Subcutaneous adipose tissue (tissue), 4 donors: ENCODE measurements around the gene NFAM1. TPM values are rescaled to one million over a fixed set of nuclear protein-coding genes. Genes with fewer than 3 reads are reported as not detected.

ENCODE experiments used
- total RNA-seq, 4 donors: library from RNA; depleted of rRNA; stranded (reverse); fragments of >200 nt; gene quantifications; one replicate each; pipeline ENCODE4 v1.1.0, GENCODE V29; 2016
- TF ChIP-seq, protein P1 (sequence below): fragments of 450-650 bp; IDR thresholded peaks from one replicate; pipeline ENCODE4 v1.5.1; 2016; ENCODE audit warnings: low read depth, mild to moderate bottlenecking, control low read depth, antibody characterized with exemption, moderate library complexity

The NFAM1 gene
- total RNA-seq, 4 donors from 2014 or later, result 2.6 to 10.9 (median 5.8) TPM

DNA sequence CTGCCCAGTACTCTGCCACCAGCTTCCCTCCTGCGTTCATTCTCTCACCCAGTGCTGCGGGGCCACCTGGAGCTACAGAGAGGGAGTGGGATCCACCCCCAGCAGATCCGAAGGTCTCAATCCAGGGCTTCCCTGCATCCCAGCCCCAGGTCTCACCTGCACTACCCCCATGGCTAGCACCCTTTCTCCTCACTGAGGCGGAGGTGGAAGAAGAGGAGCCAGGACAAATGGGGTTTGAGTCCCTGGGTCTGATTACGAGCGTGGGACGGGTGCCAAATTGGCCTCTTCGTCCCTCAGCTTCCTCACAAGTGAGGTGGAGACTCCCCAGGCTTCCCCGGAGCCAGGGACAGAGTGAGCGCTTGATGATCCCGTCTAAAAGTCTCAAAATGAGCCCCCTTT lies 64.2 kb downstream of the NFAM1 start:
- TF ChIP-seq, protein P1, sequence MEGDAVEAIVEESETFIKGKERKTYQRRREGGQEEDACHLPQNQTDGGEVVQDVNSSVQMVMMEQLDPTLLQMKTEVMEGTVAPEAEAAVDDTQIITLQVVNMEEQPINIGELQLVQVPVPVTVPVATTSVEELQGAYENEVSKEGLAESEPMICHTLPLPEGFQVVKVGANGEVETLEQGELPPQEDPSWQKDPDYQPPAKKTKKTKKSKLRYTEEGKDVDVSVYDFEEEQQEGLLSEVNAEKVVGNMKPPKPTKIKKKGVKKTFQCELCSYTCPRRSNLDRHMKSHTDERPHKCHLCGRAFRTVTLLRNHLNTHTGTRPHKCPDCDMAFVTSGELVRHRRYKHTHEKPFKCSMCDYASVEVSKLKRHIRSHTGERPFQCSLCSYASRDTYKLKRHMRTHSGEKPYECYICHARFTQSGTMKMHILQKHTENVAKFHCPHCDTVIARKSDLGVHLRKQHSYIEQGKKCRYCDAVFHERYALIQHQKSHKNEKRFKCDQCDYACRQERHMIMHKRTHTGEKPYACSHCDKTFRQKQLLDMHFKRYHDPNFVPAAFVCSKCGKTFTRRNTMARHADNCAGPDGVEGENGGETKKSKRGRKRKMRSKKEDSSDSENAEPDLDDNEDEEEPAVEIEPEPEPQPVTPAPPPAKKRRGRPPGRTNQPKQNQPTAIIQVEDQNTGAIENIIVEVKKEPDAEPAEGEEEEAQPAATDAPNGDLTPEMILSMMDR, result no peak

DNA sequence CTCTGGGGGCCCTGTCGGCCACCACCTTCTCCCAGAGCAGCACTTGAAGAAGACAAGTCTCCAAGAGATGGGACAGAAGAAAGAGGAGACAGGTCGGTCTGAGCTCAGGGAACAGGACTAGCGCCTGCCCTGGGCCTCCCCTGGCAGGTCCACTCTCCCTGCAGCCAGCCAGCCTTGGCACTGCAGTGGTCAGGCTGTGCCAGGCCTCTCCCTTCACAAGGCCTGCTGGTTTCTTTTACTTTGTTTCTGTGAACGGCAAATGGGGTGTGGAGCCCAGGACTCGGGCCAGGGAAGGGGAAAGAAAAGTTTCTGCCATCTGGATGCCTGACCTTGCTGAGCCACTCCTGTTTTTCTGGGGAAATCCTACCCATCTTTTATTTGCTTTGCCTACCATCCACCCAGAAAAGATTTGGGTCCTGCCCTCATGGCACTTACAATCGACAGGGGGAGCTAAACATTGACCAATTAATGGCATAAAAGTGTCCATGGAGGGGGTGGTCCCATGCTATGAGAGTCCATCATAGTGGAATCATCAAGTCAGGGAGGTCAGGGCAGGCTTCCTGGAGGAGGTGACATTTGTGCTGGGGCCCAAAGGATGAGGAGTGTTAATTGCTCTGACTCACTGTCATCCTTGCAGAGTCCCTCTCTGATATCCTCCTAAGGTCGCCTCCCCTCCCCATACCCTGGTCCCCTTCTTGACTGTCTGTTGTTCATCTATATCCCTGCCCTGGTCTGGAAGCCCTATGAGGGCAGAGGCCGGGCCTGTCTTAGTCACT lies 65.2 kb downstream of the NFAM1 start:
- TF ChIP-seq, protein P1, result no peak

DNA sequence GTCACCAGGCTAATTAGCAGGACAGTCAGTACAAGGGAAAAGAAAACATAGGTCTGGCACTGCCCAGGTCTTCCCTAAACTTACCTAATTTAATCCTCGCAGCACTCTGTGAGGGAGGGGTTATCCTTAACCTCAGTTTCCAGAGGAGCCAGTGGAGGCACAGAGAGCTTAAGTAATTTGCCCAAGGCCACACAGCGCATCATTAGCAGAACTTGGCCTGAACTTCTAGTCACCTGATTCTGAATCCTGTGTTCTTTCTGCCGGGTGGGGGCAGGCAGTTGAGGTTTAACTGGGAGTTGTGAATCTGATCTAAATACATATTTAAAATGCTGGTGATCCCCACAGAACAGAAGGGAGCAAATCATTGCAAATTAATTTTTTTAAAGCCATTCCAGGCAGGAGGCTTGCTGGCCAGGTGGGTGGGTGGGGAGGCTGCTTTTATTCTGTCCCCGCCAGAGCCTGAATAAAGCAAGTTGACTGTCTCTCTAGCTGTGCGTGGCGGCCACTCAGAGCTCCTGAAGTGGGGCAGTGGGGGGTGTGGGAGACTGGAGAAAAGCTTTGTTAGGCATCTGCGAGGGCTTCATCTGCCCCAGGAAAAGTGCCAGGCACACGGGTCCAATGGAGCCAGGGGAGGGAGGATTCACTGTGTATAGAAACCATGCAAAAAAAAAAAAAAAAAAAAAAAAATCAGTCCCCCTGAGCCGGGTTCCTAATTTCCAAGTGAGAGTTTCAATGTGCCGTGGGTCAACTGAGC lies 66.1 kb downstream of the NFAM1 start:
- TF ChIP-seq, protein P1, result no peak

DNA sequence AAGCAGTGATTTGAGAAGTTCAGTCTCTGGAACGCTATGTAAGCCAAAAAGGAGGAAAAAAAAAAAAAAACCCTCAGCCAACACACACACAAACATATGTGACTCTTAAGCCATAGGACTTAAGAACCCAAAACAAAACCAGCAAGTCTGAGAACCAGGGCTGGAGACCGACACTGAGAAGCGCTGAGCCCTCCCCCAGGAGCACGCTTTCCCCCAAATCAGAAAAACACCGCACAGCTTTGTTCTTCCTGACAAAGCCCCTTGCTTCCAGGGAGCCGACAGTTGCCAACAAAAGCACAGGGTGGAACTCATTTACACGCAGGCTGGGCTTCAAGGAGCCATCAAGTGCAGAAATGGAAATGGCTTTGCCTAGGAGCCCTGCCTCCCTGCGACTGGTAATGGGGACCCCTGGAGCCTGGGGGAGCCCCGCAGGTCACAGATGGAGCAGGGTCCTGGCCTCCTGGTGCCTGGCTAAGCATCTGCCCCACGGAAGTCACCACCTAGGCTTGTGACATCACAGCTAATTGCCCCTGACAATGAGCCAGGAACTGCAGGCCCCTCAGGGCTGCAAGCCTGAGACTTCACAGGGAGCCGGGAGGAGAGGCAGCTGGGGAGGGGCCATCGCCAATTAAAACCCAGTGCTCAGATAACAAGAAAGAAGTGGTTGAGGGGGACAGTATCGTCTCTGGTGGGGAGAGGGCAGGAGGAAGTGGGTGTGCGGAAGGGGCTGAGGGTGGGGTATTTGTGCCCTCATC lies 66.9 kb downstream of the NFAM1 start:
- TF ChIP-seq, protein P1, result no peak

DNA sequence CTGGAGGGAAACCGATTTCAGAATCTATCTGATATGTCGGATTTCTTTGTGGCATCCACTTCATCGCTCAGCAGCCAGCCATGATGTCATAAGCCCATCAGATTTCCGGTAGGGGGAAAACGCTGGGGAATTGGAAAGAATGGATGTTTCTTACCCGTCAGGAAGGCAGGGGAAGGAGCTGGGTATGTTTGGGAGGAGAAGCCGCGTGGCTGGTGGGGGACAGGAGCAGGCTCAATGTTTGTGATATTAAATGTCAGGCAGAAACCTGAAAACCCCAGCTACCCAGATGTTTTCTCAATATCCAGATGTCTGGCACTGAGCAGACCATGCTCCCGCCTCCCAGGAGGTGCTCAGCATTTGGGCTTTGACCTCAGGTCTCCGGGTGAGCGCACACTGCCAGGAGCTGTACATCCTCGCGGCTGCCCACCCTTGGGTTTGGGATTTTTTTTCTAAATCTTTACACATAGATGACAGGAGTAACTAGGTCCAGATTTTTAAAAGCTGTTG lies 67.5 kb downstream of the NFAM1 start:
- TF ChIP-seq, protein P1, result no peak

DNA sequence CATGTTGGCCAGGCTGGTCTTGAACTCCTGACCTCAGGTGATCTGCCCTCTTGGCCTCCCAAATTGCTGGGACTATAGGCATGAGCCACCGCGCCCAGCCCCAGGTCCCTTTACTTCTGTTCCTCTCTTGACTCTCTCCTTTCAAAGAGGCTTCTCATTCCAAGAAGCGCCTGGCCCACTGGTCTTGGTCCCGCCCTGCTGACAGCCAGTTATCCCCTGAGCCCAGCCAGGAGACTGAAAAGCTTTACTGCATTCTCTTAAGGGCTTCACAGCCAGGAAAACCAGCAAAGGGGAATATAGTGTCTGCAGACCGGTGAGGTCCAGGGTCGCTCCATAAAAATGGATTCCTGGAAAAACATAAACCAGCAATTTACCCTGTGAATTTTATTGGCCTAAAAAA lies 68.3 kb downstream of the NFAM1 start:
- TF ChIP-seq, protein P1, result no peak
